Kidney epithelial cell (primary cell): ENCODE data around the gene NINJ1. TPM values are rescaled to one million over a fixed set of nuclear protein-coding genes. Genes with fewer than 3 reads are reported as not detected.

Experiments used
- DNase-seq: peaks from one replicate; pipeline ENCODE4 v3.0.0-alpha.2; 2010; ENCODE audit warnings: low read depth
- H3K27me3 ChIP-seq: 2 replicates; pipeline ENCODE4 v1.6.0; 2011; ENCODE audit warnings: low read length; ENCODE audit not compliant: control insufficient read depth, insufficient read depth
- H3K36me3 ChIP-seq: 2 replicates; pipeline ENCODE4 v1.5.1; 2011; ENCODE audit warnings: low read length; ENCODE audit not compliant: control insufficient read depth, insufficient read depth
- H3K4me3 ChIP-seq: 2 replicates; pipeline ENCODE4 v1.5.1; 2011; ENCODE audit warnings: low read depth, mild to moderate bottlenecking, control low read depth, low read length
- total RNA-seq: library from RNA; depleted of rRNA; stranded (reverse); fragments of >200 nt; gene quantifications from 2 replicates; pipeline ENCODE4 v1.2.3, GENCODE V29; 2015
- TF ChIP-seq, protein P1 (sequence below): IDR thresholded peaks from 2 replicates; pipeline ENCODE4 v1.5.1; 2011; ENCODE audit warnings: mild to moderate bottlenecking, moderate library complexity, low read length, control low read depth, inconsistent platforms; ENCODE audit not compliant: insufficient read depth, poor library complexity, severe bottlenecking

The NINJ1 gene
- total RNA-seq, 1 donor from 2014 or later: 66.4 TPM

DNA sequence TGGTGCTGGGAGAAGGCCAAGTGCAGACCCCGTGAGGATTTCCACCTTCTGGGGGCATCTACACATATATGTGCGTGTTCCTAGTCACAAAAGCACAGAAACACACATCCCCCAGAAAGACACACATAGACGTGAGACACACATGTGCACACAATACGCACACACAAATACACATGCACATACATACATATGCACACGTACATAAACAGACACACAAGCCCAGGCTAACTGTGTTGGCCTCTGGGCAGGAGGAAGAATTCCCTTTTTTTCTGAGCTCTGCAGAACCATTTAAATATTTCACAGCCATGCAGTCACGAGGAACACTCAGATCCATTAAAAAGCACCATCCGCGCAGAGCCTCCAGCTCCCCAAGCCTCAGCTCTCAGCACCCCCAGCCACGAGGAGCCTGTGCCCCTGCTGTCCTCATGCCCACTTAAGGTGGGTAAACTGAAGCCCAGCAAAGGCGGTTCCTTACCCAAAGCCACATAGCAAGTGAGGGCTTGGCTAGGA lies 5.3 kb downstream of the NINJ1 start:
- H3K36me3 ChIP-seq: no peaks in the 10 kb centered on the region
- DNase-seq: no peak
- H3K4me3 ChIP-seq: no peak overlapping the region
- TF ChIP-seq, protein P1, sequence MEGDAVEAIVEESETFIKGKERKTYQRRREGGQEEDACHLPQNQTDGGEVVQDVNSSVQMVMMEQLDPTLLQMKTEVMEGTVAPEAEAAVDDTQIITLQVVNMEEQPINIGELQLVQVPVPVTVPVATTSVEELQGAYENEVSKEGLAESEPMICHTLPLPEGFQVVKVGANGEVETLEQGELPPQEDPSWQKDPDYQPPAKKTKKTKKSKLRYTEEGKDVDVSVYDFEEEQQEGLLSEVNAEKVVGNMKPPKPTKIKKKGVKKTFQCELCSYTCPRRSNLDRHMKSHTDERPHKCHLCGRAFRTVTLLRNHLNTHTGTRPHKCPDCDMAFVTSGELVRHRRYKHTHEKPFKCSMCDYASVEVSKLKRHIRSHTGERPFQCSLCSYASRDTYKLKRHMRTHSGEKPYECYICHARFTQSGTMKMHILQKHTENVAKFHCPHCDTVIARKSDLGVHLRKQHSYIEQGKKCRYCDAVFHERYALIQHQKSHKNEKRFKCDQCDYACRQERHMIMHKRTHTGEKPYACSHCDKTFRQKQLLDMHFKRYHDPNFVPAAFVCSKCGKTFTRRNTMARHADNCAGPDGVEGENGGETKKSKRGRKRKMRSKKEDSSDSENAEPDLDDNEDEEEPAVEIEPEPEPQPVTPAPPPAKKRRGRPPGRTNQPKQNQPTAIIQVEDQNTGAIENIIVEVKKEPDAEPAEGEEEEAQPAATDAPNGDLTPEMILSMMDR: no peak
- H3K27me3 ChIP-seq: no peaks in the 10 kb centered on the region

DNA sequence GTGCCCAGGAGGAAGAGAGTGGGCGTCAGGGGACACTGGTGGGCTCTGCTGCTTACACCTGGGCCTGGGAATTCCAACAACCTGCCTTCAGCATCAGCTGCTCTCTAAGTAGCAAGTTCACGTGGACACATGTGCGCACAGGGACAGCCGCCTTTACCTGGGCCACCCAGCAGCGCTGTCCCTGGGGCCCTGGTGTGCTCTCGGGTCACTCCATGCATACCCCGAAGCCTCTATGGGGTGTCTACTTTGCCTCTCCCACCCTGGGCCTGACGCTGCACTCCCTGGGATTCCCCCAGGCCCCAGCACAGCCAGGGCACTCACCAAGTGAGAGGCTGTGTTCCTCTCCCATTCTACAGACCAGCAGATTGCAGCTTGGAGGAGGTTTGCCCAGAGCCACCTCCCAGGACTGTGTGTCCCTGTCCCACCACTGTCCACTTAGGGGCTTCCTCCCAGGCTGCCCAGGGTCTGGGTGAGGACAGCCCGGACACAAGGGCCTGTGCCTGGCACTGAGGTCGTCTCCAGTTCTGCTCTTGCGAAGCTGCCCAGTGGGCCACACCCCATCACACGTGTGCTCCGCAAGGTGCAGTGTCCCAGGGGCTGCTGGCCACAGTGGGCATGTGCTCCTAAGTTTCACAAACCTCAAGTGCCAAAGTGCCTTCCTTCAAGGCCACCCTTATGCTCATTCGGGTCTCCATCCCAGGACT lies 5.9 kb downstream of the NINJ1 start:
- Histone ChIP-seq H3K4me3 (no peak overlapping the region), H3K36me3 (no peaks in the 10 kb centered on the region), H3K27me3 (no peaks in the 10 kb centered on the region)
- TF ChIP-seq, protein P1: no peak
- DNase-seq: no peak

DNA sequence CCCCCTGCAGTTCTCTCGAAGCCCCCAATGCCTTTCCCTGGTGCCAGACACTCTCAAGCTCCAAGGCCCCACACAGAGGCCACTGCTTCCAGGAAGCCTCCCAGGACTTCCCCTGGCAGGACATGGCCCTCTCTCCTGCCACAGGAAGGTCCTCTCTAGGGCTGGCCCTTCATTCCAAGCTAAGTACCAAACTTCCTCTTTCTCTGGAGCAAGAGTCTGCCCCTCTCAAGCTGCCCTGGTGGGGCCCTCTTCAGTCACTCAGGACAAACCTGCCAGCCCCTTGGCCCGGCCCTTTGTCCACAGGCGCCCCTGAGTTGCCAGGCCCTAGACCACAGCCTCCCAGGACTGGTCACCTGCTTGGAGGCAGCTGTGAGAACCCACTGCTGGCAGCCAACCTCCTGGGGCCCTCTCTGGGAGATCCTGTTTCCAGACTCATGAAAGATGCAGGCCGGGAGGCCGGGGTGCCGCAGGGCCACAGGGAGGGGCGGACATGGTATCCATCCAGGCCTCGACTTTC lies 6.6 kb downstream of the NINJ1 start:
- TF ChIP-seq, protein P1: no peak
- DNase-seq: no peak
- no peaks in the 10 kb centered on the region for H3K27me3 ChIP-seq
- H3K4me3 ChIP-seq: no peak overlapping the region
- H3K36me3 ChIP-seq: no peaks in the 10 kb centered on the region

DNA sequence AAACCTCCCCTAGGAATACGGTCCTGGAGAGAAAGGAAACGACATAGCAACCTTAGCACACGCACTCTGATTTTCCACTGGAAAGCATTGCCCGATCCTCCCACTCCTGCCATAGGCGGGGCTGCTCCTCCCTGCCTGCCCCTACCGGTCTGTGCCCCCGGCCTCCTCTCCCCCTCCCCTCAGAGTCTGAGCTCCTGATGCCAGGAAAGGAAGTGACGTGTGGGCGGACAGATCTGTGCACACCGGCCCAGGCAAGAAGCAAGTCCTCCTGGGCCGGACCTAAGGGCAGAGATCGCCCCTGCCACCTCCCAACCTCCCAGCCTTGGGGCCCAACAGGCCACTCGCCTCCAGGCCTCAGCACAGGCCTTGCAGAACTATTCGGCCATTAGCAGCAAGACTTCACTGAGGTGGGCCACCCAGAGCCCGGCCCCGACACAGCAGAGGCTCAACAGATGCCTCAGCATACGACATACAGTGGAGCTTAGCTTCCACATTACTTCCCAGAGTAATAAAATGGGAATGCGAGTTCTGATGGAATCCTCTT lies 7.2 kb downstream of the NINJ1 start:
- H3K4me3 ChIP-seq: no peak overlapping the region
- H3K36me3 ChIP-seq: no peaks in the 10 kb centered on the region
- TF ChIP-seq, protein P1: no peak
- no peaks in the 10 kb centered on the region for H3K27me3 ChIP-seq
- DNase-seq: no peak

DNA sequence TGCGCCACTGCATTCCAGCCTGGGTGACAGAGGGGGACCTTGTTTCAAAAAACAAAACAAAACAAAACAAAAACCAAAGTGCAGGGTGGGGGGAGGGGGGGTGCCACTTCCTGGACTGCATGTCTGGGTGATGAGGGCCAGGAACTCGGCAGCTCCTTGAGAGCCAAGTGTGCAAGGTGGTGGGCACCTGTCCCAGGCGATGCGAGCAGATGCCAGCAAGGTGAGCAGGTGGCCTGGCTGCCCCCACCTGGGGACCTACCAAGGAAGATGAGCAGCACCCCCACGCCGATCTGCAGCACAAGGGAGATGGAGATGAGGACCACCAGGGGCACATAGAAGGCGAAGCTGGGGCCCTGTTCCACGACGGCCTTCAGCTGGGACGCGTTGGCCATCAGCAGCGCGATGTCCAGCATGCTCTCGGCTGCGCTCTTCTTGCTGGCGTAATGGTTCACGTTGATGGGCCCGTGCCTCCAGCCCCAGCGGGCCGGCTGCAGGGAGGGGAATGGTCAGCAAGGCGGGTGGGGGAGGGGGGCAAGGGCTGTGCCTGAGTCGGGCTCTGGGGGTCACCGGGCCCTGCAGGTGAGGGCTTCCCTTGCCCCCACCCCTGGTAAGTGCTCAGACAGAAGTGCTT lies 7.8 kb downstream of the NINJ1 start:
- TF ChIP-seq, protein P1: no peak
- Histone ChIP-seq H3K4me3 (no peak overlapping the region), H3K36me3 (no peaks in the 10 kb centered on the region), H3K27me3 (no peaks in the 10 kb centered on the region)
- no peak for DNase-seq
